Keratinocyte (primary cell): Measurements from ENCODE around the gene DEF6. TPM values are rescaled to one million over a fixed set of nuclear protein-coding genes. Genes with fewer than 3 reads are reported as not detected.

ENCODE experiments used
- DNase-seq: peaks from one replicate; pipeline ENCODE4 v3.0.0-alpha.2; 2011; ENCODE audit warnings: low read depth, missing footprints, low spot score
- FAIRE-seq: peaks from 2 replicates; lab custom pipeline; 2011; peaks lifted over from hg19 to GRCh38; lab: Jason Lieb, UNC
- H2AFZ ChIP-seq: 2 replicates; pipeline ENCODE4 v1.6.0; 2012; ENCODE audit warnings: low read length, control low read depth, inconsistent platforms; ENCODE audit not compliant: control insufficient read depth
- H3K27ac ChIP-seq: 2 replicates; pipeline ENCODE4 v1.5.1; 2011; ENCODE audit warnings: low read length; ENCODE audit not compliant: control insufficient read depth, insufficient read depth
- H3K27me3 ChIP-seq: 3 replicates; pipeline ENCODE4 v1.6.0; 2011; ENCODE audit warnings: low read length; ENCODE audit not compliant: control insufficient read depth, insufficient read depth; ENCODE audit errors: extremely low read depth
- H3K36me3 ChIP-seq, 2 experiments: 2 replicates in 1 of 2; 3 replicates in 1 of 2; pipeline ENCODE4 v1.5.1; 2011; ENCODE audit warnings: low read length in 2 of 2, mild to moderate bottlenecking in 1 of 2; ENCODE audit not compliant: control insufficient read depth in 2 of 2, insufficient read depth in 2 of 2; ENCODE audit errors: extremely low read depth in 1 of 2
- H3K4me1 ChIP-seq: 3 replicates; pipeline ENCODE4 v1.5.1; 2011; ENCODE audit warnings: low read length; ENCODE audit not compliant: control insufficient read depth, insufficient read depth; ENCODE audit errors: extremely low read depth
- H3K4me2 ChIP-seq: 3 replicates; pipeline ENCODE4 v1.6.0; 2011; ENCODE audit warnings: low read depth, low read length; ENCODE audit not compliant: control insufficient read depth, insufficient read depth; ENCODE audit errors: extremely low read depth
- H3K4me3 ChIP-seq, 3 experiments: fragments of 200-600 bp in 1 of 3; sonication (generic) in 1 of 3; 2 replicates in 2 of 3; 3 replicates in 1 of 3; pipeline ENCODE4 v1.5.1; 2011 to 2016; ENCODE audit warnings: low read length in 3 of 3, mild to moderate bottlenecking in 3 of 3, control low read depth in 2 of 3, inconsistent platforms in 1 of 3, low read depth in 1 of 3, mixed read lengths in 1 of 3, mixed run types in 1 of 3, moderate library complexity in 1 of 3; ENCODE audit not compliant: control insufficient read depth in 2 of 3, insufficient read depth in 2 of 3; ENCODE audit errors: extremely low read depth in 1 of 3
- H3K79me2 ChIP-seq: 2 replicates; pipeline ENCODE4 v1.6.0; 2012; ENCODE audit warnings: low read length; ENCODE audit not compliant: control insufficient read depth, insufficient read depth
- H3K9ac ChIP-seq: 3 replicates; pipeline ENCODE4 v1.6.0; 2011; ENCODE audit warnings: low read length; ENCODE audit not compliant: control insufficient read depth, insufficient read depth; ENCODE audit errors: extremely low read depth
- H3K9me1 ChIP-seq: 3 replicates; pipeline ENCODE4 v1.6.0; 2011; ENCODE audit warnings: low read length; ENCODE audit not compliant: control insufficient read depth, insufficient read depth; ENCODE audit errors: extremely low read depth
- H3K9me3 ChIP-seq: 2 replicates; pipeline ENCODE4 v1.5.1; 2012; ENCODE audit warnings: low read depth, low read length; ENCODE audit not compliant: control insufficient read depth
- H4K20me1 ChIP-seq: 3 replicates; pipeline ENCODE4 v1.6.0; 2011; ENCODE audit warnings: low read length; ENCODE audit not compliant: control insufficient read depth, insufficient read depth; ENCODE audit errors: extremely low read depth
- EZH2 ChIP-seq: IDR thresholded peaks from one replicate; pipeline ENCODE4 v1.6.1; 2012; ENCODE audit warnings: inconsistent platforms, mild to moderate bottlenecking, low read length, moderate library complexity
- dilution Hi-C: fragments of 300-500 bp; cut with MboI; formaldehyde crosslinking; loops from one replicate; pipeline ENCODE4 v1.7.0; 2020; ENCODE audit warnings: low sequenced_read_pairs; ENCODE audit not compliant: extremely low pct_ligation_motif_present
- polyA plus RNA-seq, 5 experiments: library from polyadenylated mRNA; depleted of rRNA in 3 of 5; stranded (reverse) in 3 of 5; stranded (forward) in 1 of 5; unstranded in 1 of 5; fragments of >200 nt; gene quantifications; 1 replicate in 1 of 5; 2 replicates in 3 of 5; 3 replicates in 1 of 5; pipeline versions ENCODE4 v1.2.1 to v1.2.3, GENCODE V29; 2011 to 2012; ENCODE audit warnings: missing spikeins in 2 of 5, low read depth in 1 of 5, low replicate concordance in 1 of 5
- TF ChIP-seq, protein P1 (sequence below), 3 experiments: IDR thresholded peaks in 1 of 3; conservative IDR thresholded peaks in 1 of 3; optimal IDR thresholded peaks in 1 of 3; 2 replicates in 2 of 3; 3 replicates in 1 of 3; pipeline versions ENCODE3 to v1.5.1; 2011; ENCODE audit warnings: low read length in 3 of 3, mild to moderate bottlenecking in 3 of 3, moderate library complexity in 2 of 3, control low read depth in 1 of 3, inconsistent platforms in 1 of 3; ENCODE audit not compliant: insufficient read depth in 2 of 3; ENCODE audit errors: extremely low read depth in 1 of 3

DEF6 gene
- polyA plus RNA-seq, 1 donor (not counting 4 experiments of a cell fraction or from before 2014, with no cell fraction given): 17.3 TPM

DNA sequence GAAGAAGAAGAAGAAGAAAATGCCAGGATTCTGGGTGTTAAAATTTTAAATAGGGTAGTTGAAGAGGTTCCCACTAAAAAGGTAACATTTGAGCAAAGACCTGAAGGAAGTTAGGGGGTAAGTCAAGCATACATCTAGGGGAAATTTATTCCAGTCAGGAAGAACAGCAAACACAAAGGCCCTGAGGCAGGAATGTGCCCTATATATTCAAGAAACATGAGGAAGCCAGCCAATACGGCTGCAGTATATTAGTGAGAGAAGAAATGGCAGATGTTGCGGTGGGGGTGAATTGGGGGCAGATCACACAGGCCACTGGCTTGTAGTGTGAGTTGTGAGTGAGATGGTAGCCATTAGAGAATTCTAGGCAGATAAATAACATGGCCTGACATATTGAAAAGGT lies 32.1 kb upstream of the DEF6 start:
- H3K4me2 ChIP-seq: no peak overlapping the region
- TF ChIP-seq, protein P1, sequence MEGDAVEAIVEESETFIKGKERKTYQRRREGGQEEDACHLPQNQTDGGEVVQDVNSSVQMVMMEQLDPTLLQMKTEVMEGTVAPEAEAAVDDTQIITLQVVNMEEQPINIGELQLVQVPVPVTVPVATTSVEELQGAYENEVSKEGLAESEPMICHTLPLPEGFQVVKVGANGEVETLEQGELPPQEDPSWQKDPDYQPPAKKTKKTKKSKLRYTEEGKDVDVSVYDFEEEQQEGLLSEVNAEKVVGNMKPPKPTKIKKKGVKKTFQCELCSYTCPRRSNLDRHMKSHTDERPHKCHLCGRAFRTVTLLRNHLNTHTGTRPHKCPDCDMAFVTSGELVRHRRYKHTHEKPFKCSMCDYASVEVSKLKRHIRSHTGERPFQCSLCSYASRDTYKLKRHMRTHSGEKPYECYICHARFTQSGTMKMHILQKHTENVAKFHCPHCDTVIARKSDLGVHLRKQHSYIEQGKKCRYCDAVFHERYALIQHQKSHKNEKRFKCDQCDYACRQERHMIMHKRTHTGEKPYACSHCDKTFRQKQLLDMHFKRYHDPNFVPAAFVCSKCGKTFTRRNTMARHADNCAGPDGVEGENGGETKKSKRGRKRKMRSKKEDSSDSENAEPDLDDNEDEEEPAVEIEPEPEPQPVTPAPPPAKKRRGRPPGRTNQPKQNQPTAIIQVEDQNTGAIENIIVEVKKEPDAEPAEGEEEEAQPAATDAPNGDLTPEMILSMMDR (optimal IDR thresholded peaks at IDR 0.05 in 1 of 3, IDR thresholded peaks at IDR 0.05 in 1 of 3, conservative IDR thresholded peaks at IDR 0.05 in 1 of 3; ENCODE audit: extremely low read depth in 1 of 3, insufficient read depth in 2 of 3, low read length in 3 of 3): no peak
- no peak for TF ChIP-seq EZH2
- no peak overlapping the region for H2AFZ ChIP-seq
- dilution Hi-C loops: no loop called here
- H4K20me1 ChIP-seq: no peaks in the 10 kb centered on the region
- no peak overlapping the region for H3K27ac ChIP-seq
- no peak overlapping the region for H3K4me3 ChIP-seq
- no peaks in the 10 kb centered on the region for H3K9me1 ChIP-seq
- no peaks in the 10 kb centered on the region for H3K9me3 ChIP-seq
- H3K36me3 ChIP-seq: no peaks in the 10 kb centered on the region
- no peaks in the 10 kb centered on the region for H3K27me3 ChIP-seq
- H3K9ac ChIP-seq: no peak overlapping the region
- DNase-seq (no peak), FAIRE-seq (no peak)
- H3K4me1 ChIP-seq: peaks cover 4% of the 10 kb centered on the region
- no peaks in the 10 kb centered on the region for H3K79me2 ChIP-seq

DNA sequence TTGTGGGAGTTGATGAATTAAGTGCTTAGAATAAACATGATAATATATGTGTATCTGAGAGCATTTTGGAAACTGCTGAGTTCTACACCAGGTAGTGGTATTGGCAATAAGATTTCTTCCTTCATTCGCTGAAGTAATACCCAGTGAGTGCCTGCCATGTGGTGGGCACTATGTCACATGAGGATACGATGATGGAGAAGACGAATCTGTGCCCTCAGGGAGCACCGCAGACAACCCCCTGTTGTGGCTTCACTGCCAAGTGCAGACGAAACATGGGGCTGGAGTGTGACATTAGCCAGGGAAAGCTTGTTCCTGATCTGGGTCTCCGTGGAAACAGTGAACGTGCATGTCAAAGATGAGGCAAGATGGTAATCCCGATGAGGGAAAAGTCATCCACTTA lies 30.2 kb upstream of the DEF6 start:
- Histone ChIP-seq H3K4me1 (peaks cover 3% of the 10 kb centered on the region), H3K9ac (no peak overlapping the region), H3K4me2 (no peak overlapping the region), H3K9me1 (no peaks in the 10 kb centered on the region), H3K27ac (no peak overlapping the region), H3K79me2 (no peaks in the 10 kb centered on the region), H2AFZ (no peak overlapping the region), H4K20me1 (no peaks in the 10 kb centered on the region), H3K4me3 (no peak overlapping the region), H3K27me3 (no peaks in the 10 kb centered on the region), H3K36me3 (no peaks in the 10 kb centered on the region), H3K9me3 (no peaks in the 10 kb centered on the region)
- TF ChIP-seq, protein P1 (optimal IDR thresholded peaks at IDR 0.05 in 1 of 3, IDR thresholded peaks at IDR 0.05 in 1 of 3, conservative IDR thresholded peaks at IDR 0.05 in 1 of 3; ENCODE audit: extremely low read depth in 1 of 3, insufficient read depth in 2 of 3, low read length in 3 of 3): no peak
- TF ChIP-seq EZH2: no peak
- dilution Hi-C loops: no loop called here
- DNase-seq (no peak), FAIRE-seq (no peak)
